Aorta (tissue), 5 donors: Measurements from ENCODE around the gene EIF5AL1. TPM values are rescaled to one million over a fixed set of nuclear protein-coding genes. Genes with fewer than 3 reads are reported as not detected.

Source experiments
- ATAC-seq: fragments of 200-7000 bp; cut with Tn5 transposase; one replicate; pipeline ENCODE4 v1.9.1; 2022; ENCODE audit warnings: moderate library complexity; ENCODE audit not compliant: low FRiP score
- DNase-seq, 2 donors: peaks; one replicate each; pipeline ENCODE4 v3.0.0-alpha.2; 2020
- H3K27ac ChIP-seq, 2 donors: one replicate each; pipeline ENCODE4 v1.5.1; 2013; ENCODE audit warnings: low read length in 2 of 2, mild to moderate bottlenecking in 2 of 2, moderate library complexity in 2 of 2, control low read depth in 1 of 2, inconsistent platforms in 1 of 2, low read depth in 1 of 2
- H3K27me3 ChIP-seq, 2 donors: one replicate each; pipeline ENCODE4 v1.6.1; 2013; ENCODE audit warnings: control low read depth in 1 of 2, low read length in 1 of 2, mild to moderate bottlenecking in 1 of 2, moderate library complexity in 1 of 2; ENCODE audit not compliant: insufficient read depth in 2 of 2, control insufficient read depth in 1 of 2
- H3K36me3 ChIP-seq, 2 donors: one replicate each; pipeline ENCODE4 v1.6.1; 2013; ENCODE audit warnings: control low read depth in 1 of 2, low read length in 1 of 2, mild to moderate bottlenecking in 1 of 2; ENCODE audit not compliant: insufficient read depth in 2 of 2, control insufficient read depth in 1 of 2
- H3K4me1 ChIP-seq, 2 donors: one replicate each; pipeline ENCODE4 v1.6.1; 2013; ENCODE audit warnings: low read length in 2 of 2, control low read depth in 1 of 2, mild to moderate bottlenecking in 1 of 2, moderate library complexity in 1 of 2; ENCODE audit not compliant: insufficient read depth in 2 of 2, control insufficient read depth in 1 of 2
- H3K4me3 ChIP-seq, 2 donors: one replicate each; pipeline ENCODE4 v1.5.1; 2013; ENCODE audit warnings: low read length in 2 of 2, control low read depth in 1 of 2, mild to moderate bottlenecking in 1 of 2
- H3K9me3 ChIP-seq: one replicate; pipeline ENCODE4 v1.6.1; 2013; ENCODE audit warnings: mild to moderate bottlenecking, low read length; ENCODE audit not compliant: control insufficient read depth
- WGBS, 2 donors: extraction: QIAGEN DNeasy Blood & Tissue Kit; methylation state at CpG; one replicate each; pipeline ENCODE4 v1.1.7; 2013; 5-methylcytosine and 5-hydroxymethylcytosine counted together
- intact Hi-C, 2 donors: fragments of 100-400 bp; cut with DNase I; formaldehyde crosslinking; loops; one replicate each; pipeline versions ENCODE4 v1.14.2 to v1.15.0; 2022
- polyA plus RNA-seq, 2 donors: library from polyadenylated mRNA; stranded (reverse); fragments of 200-250 nt; gene quantifications; one replicate each; pipeline ENCODE4 v1.2.3, GENCODE V29; 2013
- total RNA-seq, 2 donors: library from RNA; stranded (reverse); fragmentation: NEBNext Ultra II Directional; extraction: Animal tissue kit (Norgen Biotek cat#: 25700); gene quantifications; one replicate each; pipeline ENCODE4 v1.2.1, GENCODE V29; 2021
- donor health status: healthy with polysubstance abuse.
- donor health status: Bipolar disorder and iron deficiency.
- donor health status: DM: no; HTN: no; CAD: no.
- donor health status: DM: no; HTN: no; CAD: no.
- donor health status: DM: yes; HTN: yes; CAD: no.

EIF5AL1 gene
- total and polyA plus RNA-seq, 4 donors = 0.10 to 0.38 (median 0.36) TPM; not detected in 1

- Histone ChIP-seq H3K4me3 (no peak overlapping the region), H3K27ac (no peak overlapping the region), H3K9me3 (no peaks in the 10 kb centered on the region), H3K4me1 (no peaks in the 10 kb centered on the region), H3K27me3 (no peaks in the 10 kb centered on the region), H3K36me3 (no peaks in the 10 kb centered on the region)
- DNase-seq = no peak
- intact Hi-C loops = no loop called here
- ATAC-seq = no peak
- 75 to 81% methylated on average over 3 of the region's 3 CpGs for WGBS, 2 donors
Observed at GRCh38 chr10:79483299-79483698, 29.0 kb upstream of the EIF5AL1 start.

GRCh38 chr10:79483948-79484347 is 28.4 kb upstream of the EIF5AL1 start:
- H3K27me3 ChIP-seq = no peaks in the 10 kb centered on the region
- ATAC-seq = peak; percentile 67
- no peaks in the 10 kb centered on the region for H3K36me3 ChIP-seq
- 46 to 65% methylated on average over 2 of the region's 2 CpGs for WGBS, 2 donors
- no peak overlapping the region for H3K4me3 ChIP-seq
- no peak overlapping the region for H3K27ac ChIP-seq
- H3K4me1 ChIP-seq = no peaks in the 10 kb centered on the region
- DNase-seq = peak in 1 of 2 donors; percentile 69
- intact Hi-C loops = no loop called here
- no peaks in the 10 kb centered on the region for H3K9me3 ChIP-seq

- WGBS, 2 donors = 84 to 87% methylated on average over 6 of the region's 6 CpGs
- H3K4me3 ChIP-seq = no peak overlapping the region
- intact Hi-C loops = no loop called here
- no peak overlapping the region for H3K27ac ChIP-seq
- H3K36me3 ChIP-seq = no peaks in the 10 kb centered on the region
- H3K9me3 ChIP-seq = no peaks in the 10 kb centered on the region
- ATAC-seq (no peak), DNase-seq (no peak)
- no peaks in the 10 kb centered on the region for H3K27me3 ChIP-seq
- no peaks in the 10 kb centered on the region for H3K4me1 ChIP-seq
Observed at GRCh38 chr10:79484476-79484875, 27.9 kb upstream of the EIF5AL1 start.

- H3K36me3 ChIP-seq = no peaks in the 10 kb centered on the region
- H3K4me1 ChIP-seq = no peaks in the 10 kb centered on the region
- WGBS, 2 donors = 80 to 86% methylated on average over 10 of the region's 10 CpGs
- H3K9me3 ChIP-seq = no peaks in the 10 kb centered on the region
- ATAC-seq (peak; percentile 54), DNase-seq (peak; percentile 68 to 81)
- intact Hi-C loops = no loop called here
- no peak overlapping the region for H3K4me3 ChIP-seq
- H3K27me3 ChIP-seq = no peaks in the 10 kb centered on the region
- peak overlapping the region in 1 of 2 donors; percentile 31 for H3K27ac ChIP-seq
Observed at GRCh38 chr10:79487296-79488194, 24.8 kb upstream of the EIF5AL1 start.

GRCh38 chr10:79488336-79488735 is 24.0 kb upstream of the EIF5AL1 start:
- Histone ChIP-seq H3K9me3 (no peaks in the 10 kb centered on the region), H3K36me3 (no peaks in the 10 kb centered on the region), H3K4me3 (no peak overlapping the region), H3K27me3 (no peaks in the 10 kb centered on the region), H3K4me1 (no peaks in the 10 kb centered on the region), H3K27ac (peak overlapping the region in 1 of 2 donors; percentile 31)
- ATAC-seq (peak; percentile 90), DNase-seq (peak; percentile 85 to 88)
- intact Hi-C loops = no loop called here
- WGBS, 2 donors = 42 to 46% methylated on average over 5 of the region's 5 CpGs

- Histone ChIP-seq H3K9me3 (no peaks in the 10 kb centered on the region), H3K4me3 (no peak overlapping the region), H3K27me3 (no peaks in the 10 kb centered on the region), H3K36me3 (no peaks in the 10 kb centered on the region), H3K4me1 (no peaks in the 10 kb centered on the region), H3K27ac (no peak overlapping the region)
- intact Hi-C loops = no loop called here
- WGBS, 2 donors = 97% methylated on average over 3 of the region's 3 CpGs
- DNase-seq (no peak), ATAC-seq (no peak)
Observed at GRCh38 chr10:79488870-79489269, 23.5 kb upstream of the EIF5AL1 start.

GRCh38 chr10:79490400-79491142 is 21.8 kb upstream of the EIF5AL1 start:
- WGBS, 2 donors = 82 to 83% methylated on average over 9 of the region's 9 CpGs
- DNase-seq = no peak

GRCh38 chr10:79491143-79491835 is 21.0 kb upstream of the EIF5AL1 start:
- Histone ChIP-seq H3K4me3 (no peak overlapping the region), H3K27ac (no peak overlapping the region), H3K9me3 (no peaks in the 10 kb centered on the region), H3K4me1 (no peaks in the 10 kb centered on the region), H3K27me3 (no peaks in the 10 kb centered on the region), H3K36me3 (no peaks in the 10 kb centered on the region)
- intact Hi-C loops = no loop called here
- DNase-seq = no peak
- ATAC-seq = no peak
- WGBS, 2 donors = 90 to 93% methylated on average over 6 of the region's 6 CpGs

More at GRCh38 chr10:79490400-79491142, 21.8 kb upstream of the EIF5AL1 start:
- Histone ChIP-seq H3K9me3 (no peaks in the 10 kb centered on the region), H3K4me3 (no peak overlapping the region), H3K4me1 (no peaks in the 10 kb centered on the region), H3K27me3 (no peaks in the 10 kb centered on the region), H3K36me3 (no peaks in the 10 kb centered on the region), H3K27ac (no peak overlapping the region)
- intact Hi-C loops = no loop called here
- ATAC-seq = no peak
